OCI-LY7 (cell line): ENCODE data around the gene SMC1A. TPM values are rescaled to one million over a fixed set of nuclear protein-coding genes. Genes with fewer than 3 reads are reported as not detected.
"Not testable (repeated sequence)": the region's sequence is repeated elsewhere in the genome, so short reads cannot be mapped to it uniquely, and the experiment has no call there.

Source experiments
- BruUV-seq: library from RNA; stranded (reverse); fragments of 400-500 nt; replicated peaks from 2 replicates; lab custom pipeline; 2021; lab: Mats Ljungman, UMichigan
- CTCF ChIA-PET: fragments of 300-600 bp; sonication (Branson Sonifier 250); formaldehyde crosslinking; loops from one replicate; lab custom pipeline; 2022; ENCODE audit warnings: antibody characterized with exemption; ENCODE audit not compliant: unreplicated experiment; lab: Charles Lee
- POLR2A ChIA-PET: fragments of 300-600 bp; sonication (Branson Sonifier 250); formaldehyde crosslinking; loops from one replicate; lab custom pipeline; 2022; ENCODE audit warnings: antibody characterized with exemption; lab: Charles Lee
- DNase-seq: peaks from one replicate; pipeline ENCODE4 v3.0.0-alpha.2; 2015; ENCODE audit warnings: low spot score
- H2AFZ ChIP-seq: fragments of 200-600 bp; sonication (generic), shearing (Covaris generic); 2 replicates; pipeline ENCODE4 v1.6.1; 2014; ENCODE audit warnings: mild to moderate bottlenecking, antibody characterized with exemption, low read length, moderate library complexity
- H3K27ac ChIP-seq: fragments of 200-600 bp; sonication (generic); 2 replicates; pipeline ENCODE4 v1.5.1; 2014; ENCODE audit warnings: mixed run types, low read depth, mild to moderate bottlenecking, moderate library complexity, low read length, inconsistent platforms; ENCODE audit not compliant: poor library complexity, severe bottlenecking
- H3K36me3 ChIP-seq: fragments of 200-600 bp; sonication (generic); 2 replicates; pipeline ENCODE4 v1.6.1; 2014; ENCODE audit warnings: mild to moderate bottlenecking, antibody characterized with exemption, low read length, moderate library complexity, mixed read lengths; ENCODE audit not compliant: insufficient read depth
- H3K4me1 ChIP-seq: fragments of 200-600 bp; sonication (generic); 2 replicates; pipeline ENCODE4 v1.5.1; 2014; ENCODE audit warnings: mild to moderate bottlenecking, low read length; ENCODE audit not compliant: insufficient read depth, poor library complexity, severe bottlenecking
- H3K4me2 ChIP-seq: fragments of 200-600 bp; sonication (generic); 2 replicates; pipeline ENCODE4 v1.6.1; 2014; ENCODE audit warnings: mild to moderate bottlenecking, low read length
- H3K4me3 ChIP-seq: fragments of 200-600 bp; sonication (generic); 2 replicates; pipeline ENCODE4 v1.5.1; 2014; ENCODE audit warnings: mild to moderate bottlenecking, low read depth, low read length; ENCODE audit not compliant: poor library complexity, severe bottlenecking
- H3K79me2 ChIP-seq: fragments of 200-600 bp; sonication (generic); 2 replicates; pipeline ENCODE4 v1.6.1; 2016; ENCODE audit warnings: low read depth, mild to moderate bottlenecking, low read length, moderate library complexity, mixed read lengths; ENCODE audit not compliant: insufficient read depth
- H3K9me2 ChIP-seq: fragments of 200-600 bp; sonication (generic); 2 replicates; pipeline ENCODE4 v1.6.1; 2016; ENCODE audit warnings: mild to moderate bottlenecking, low read length, mixed read lengths; ENCODE audit not compliant: insufficient read depth
- H3K9me3 ChIP-seq: fragments of 200-600 bp; sonication (generic); 2 replicates; pipeline ENCODE4 v1.6.1; 2014; ENCODE audit warnings: mild to moderate bottlenecking, mixed run types, low read length, mixed read lengths
- H4K20me1 ChIP-seq: fragments of 200-600 bp; sonication (generic); 2 replicates; pipeline ENCODE4 v1.6.1; 2014; ENCODE audit warnings: mild to moderate bottlenecking, antibody characterized with exemption, low read length, moderate library complexity, mixed read lengths; ENCODE audit not compliant: insufficient read depth
- EZH2phosphoT487 ChIP-seq: fragments of 200-600 bp; sonication (generic); IDR thresholded peaks from 2 replicates; pipeline ENCODE4 v1.6.1; 2018; ENCODE audit warnings: low read depth, borderline replicate concordance, mild to moderate bottlenecking, mixed run types, antibody characterized with exemption, low read length, moderate library complexity, mixed read lengths
- intact Hi-C: fragments of 100-400 bp; cut with micrococcal nuclease; formaldehyde crosslinking; loops from one replicate; pipeline ENCODE4 v1.10.0; 2022; ENCODE audit not compliant: unreplicated experiment
- total RNA-seq, 2 experiments: library from RNA; depleted of rRNA in 1 of 2; stranded (reverse); fragments of >200 nt in 1 of 2; shearing (Covaris generic) in 1 of 2; gene quantifications; 2 replicates each; pipeline ENCODE4 v1.2.3, GENCODE V29; 2014 to 2022
- TF ChIP-seq, protein P1 (sequence below): fragments of 200-600 bp; sonication (generic); conservative IDR thresholded peaks from 2 replicates; pipeline ENCODE4 v1.5.1; 2014; ENCODE audit warnings: mild to moderate bottlenecking, antibody characterized with exemption, low read length, moderate library complexity, mixed read lengths

The SMC1A gene
- total RNA-seq, 2 experiments from 2014 or later = 41.6 to 134 TPM

GRCh38 chrX:53421772-53422085 lies 725 bp downstream of the SMC1A start:
- no peaks in the 10 kb centered on the region for H3K9me3 ChIP-seq
- H3K4me3 ChIP-seq = peak overlapping the region; percentile 83
- intact Hi-C loops = loop anchor here (1.0 to 2.0 kb wide), 2 partner anchors 13 to 263 kb away; partner anchors contain the start of gene HSD17B10
- H3K27ac ChIP-seq = peak overlapping the region; percentile 98
- no peaks in the 10 kb centered on the region for H3K9me2 ChIP-seq
- ChIA-PET POLR2A (interaction anchor here (0.7 kb wide), 1 partner anchor 293 kb away, joined by 3 read pairs; no protein-coding TSS in a partner anchor), CTCF (interaction anchor here (0.5 to 0.9 kb wide), 2 partner anchors 9 to 599 kb away, joined by 3 read pairs; no protein-coding TSS in a partner anchor)
- H3K36me3 ChIP-seq = peaks cover 26% of the 10 kb centered on the region
- peaks cover 6% of the 10 kb centered on the region; the same call in 1 of the 2 replicates for H4K20me1 ChIP-seq
- peaks cover 9% of the 10 kb centered on the region for H3K4me1 ChIP-seq
- DNase-seq = no peak
- BruUV-seq = no TSS peak
- H3K79me2 ChIP-seq = peaks cover 52% of the 10 kb centered on the region
- H3K4me2 ChIP-seq = peak overlapping the region; percentile 98
- H2AFZ ChIP-seq = 0 out of 2 replicates have a peak overlapping the region, but pooled peaks have one; percentile 46
- TF ChIP-seq, protein P1, sequence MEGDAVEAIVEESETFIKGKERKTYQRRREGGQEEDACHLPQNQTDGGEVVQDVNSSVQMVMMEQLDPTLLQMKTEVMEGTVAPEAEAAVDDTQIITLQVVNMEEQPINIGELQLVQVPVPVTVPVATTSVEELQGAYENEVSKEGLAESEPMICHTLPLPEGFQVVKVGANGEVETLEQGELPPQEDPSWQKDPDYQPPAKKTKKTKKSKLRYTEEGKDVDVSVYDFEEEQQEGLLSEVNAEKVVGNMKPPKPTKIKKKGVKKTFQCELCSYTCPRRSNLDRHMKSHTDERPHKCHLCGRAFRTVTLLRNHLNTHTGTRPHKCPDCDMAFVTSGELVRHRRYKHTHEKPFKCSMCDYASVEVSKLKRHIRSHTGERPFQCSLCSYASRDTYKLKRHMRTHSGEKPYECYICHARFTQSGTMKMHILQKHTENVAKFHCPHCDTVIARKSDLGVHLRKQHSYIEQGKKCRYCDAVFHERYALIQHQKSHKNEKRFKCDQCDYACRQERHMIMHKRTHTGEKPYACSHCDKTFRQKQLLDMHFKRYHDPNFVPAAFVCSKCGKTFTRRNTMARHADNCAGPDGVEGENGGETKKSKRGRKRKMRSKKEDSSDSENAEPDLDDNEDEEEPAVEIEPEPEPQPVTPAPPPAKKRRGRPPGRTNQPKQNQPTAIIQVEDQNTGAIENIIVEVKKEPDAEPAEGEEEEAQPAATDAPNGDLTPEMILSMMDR = no peak
- TF ChIP-seq EZH2phosphoT487 = no peak

- Histone ChIP-seq H3K36me3 (peaks cover 30% of the 10 kb centered on the region), H3K9me3 (no peaks in the 10 kb centered on the region), H3K4me3 (peak overlapping the region; percentile 83), H2AFZ (no peak overlapping the region), H3K79me2 (peaks cover 57% of the 10 kb centered on the region), H4K20me1 (peaks cover 6% of the 10 kb centered on the region; the same call in 1 of the 2 replicates), H3K4me2 (peak overlapping the region; percentile 98), H3K4me1 (peaks cover 9% of the 10 kb centered on the region), H3K27ac (peak overlapping the region; percentile 98), H3K9me2 (no peaks in the 10 kb centered on the region)
- DNase-seq = peak; percentile 9
- POLR2A ChIA-PET = no interaction called here
- intact Hi-C loops = no loop called here
- CTCF ChIA-PET = no interaction called here
- TF ChIP-seq, protein P1 = no peak
- TF ChIP-seq EZH2phosphoT487 = no peak
- BruUV-seq = no TSS peak
Observed at GRCh38 chrX:53421125-53421524, 1.3 kb downstream of the SMC1A start.

- DNase-seq, BruUV-seq, H3K27ac ChIP-seq, H2AFZ ChIP-seq, H4K20me1 ChIP-seq, intact Hi-C loops, H3K9me3 ChIP-seq, H3K9me2 ChIP-seq, H3K4me1 ChIP-seq: not testable (repeated sequence)
- peaks cover 61% of the 10 kb centered on the region for H3K79me2 ChIP-seq
- CTCF ChIA-PET = interaction anchor here (0.6 kb wide), 1 partner anchor 500 kb away, joined by 4 read pairs; no protein-coding TSS in a partner anchor
- peak overlapping the region; percentile 98 for H3K4me2 ChIP-seq
- H3K36me3 ChIP-seq = peaks cover 30% of the 10 kb centered on the region
- H3K4me3 ChIP-seq = peak overlapping the region; percentile 83
- POLR2A ChIA-PET = interaction anchor here (0.7 kb wide), 1 partner anchor 12 kb away, joined by 3 read pairs; no protein-coding TSS in a partner anchor
Observed at GRCh38 chrX:53420351-53420750, 2.1 kb downstream of the SMC1A start.
